ENCODE data around the gene HDGFL1. TPM values are rescaled to one million over a fixed set of nuclear protein-coding genes. Genes with fewer than 3 reads are reported as not detected.

The HDGFL1 gene
- total RNA-seq, 6 donors from 2014 or later = not detected

GRCh38 chr6:22575190-22575589, 5.8 kb downstream of the HDGFL1 start:
- ATAC-seq (ENCODE audit: low FRiP score in 2 of 2) (no peak), DNase-seq (no peak)
- no peaks in the 10 kb centered on the region for H3K36me3 ChIP-seq
- H3K9me3 ChIP-seq = no peaks in the 10 kb centered on the region
- no peak overlapping the region for H3K4me3 ChIP-seq
- H3K27me3 ChIP-seq = no peaks in the 10 kb centered on the region
- no peaks in the 10 kb centered on the region for H3K4me1 ChIP-seq
- no peak overlapping the region for H3K27ac ChIP-seq
- 75 to 82% methylated on average over 2 of the region's 2 CpGs for WGBS, 2 donors
- no peak for TF ChIP-seq EP300 (IDR thresholded peaks at IDR 0.05)

- H3K27ac ChIP-seq = no peak overlapping the region
- no peak overlapping the region for H3K4me3 ChIP-seq
- H3K4me1 ChIP-seq = no peaks in the 10 kb centered on the region
- H3K36me3 ChIP-seq = no peaks in the 10 kb centered on the region
- TF ChIP-seq POLR2AphosphoS5 (IDR thresholded peaks at IDR 0.05) (no peak), POLR2A (IDR thresholded peaks at IDR 0.05) (no peak), CTCF (IDR thresholded peaks at IDR 0.05) (no peak), EP300 (IDR thresholded peaks at IDR 0.05) (no peak)
- ATAC-seq (ENCODE audit: low FRiP score in 2 of 2) (no peak), DNase-seq (no peak)
- no peaks in the 10 kb centered on the region for H3K27me3 ChIP-seq
- H3K9me3 ChIP-seq = no peaks in the 10 kb centered on the region
- 91 to 94% methylated on average over 5 of the region's 5 CpGs for WGBS, 2 donors
Measured at GRCh38 chr6:22579439-22579838, 10.1 kb downstream of the HDGFL1 start.

- no peaks in the 10 kb centered on the region for H3K4me1 ChIP-seq
- H3K4me3 ChIP-seq = no peak overlapping the region
- H3K27ac ChIP-seq = no peak overlapping the region
- no peaks in the 10 kb centered on the region for H3K27me3 ChIP-seq
- no peak for DNase-seq
- no peak for ATAC-seq (ENCODE audit: low FRiP score in 2 of 2)
- no peaks in the 10 kb centered on the region for H3K36me3 ChIP-seq
- H3K9me3 ChIP-seq = no peaks in the 10 kb centered on the region
- 91 to 92% methylated on average over 5 of the region's 5 CpGs for WGBS, 2 donors
- TF ChIP-seq POLR2A (IDR thresholded peaks at IDR 0.05) (no peak), EP300 (IDR thresholded peaks at IDR 0.05) (no peak), POLR2AphosphoS5 (IDR thresholded peaks at IDR 0.05) (no peak), CTCF (IDR thresholded peaks at IDR 0.05) (no peak)
Measured at GRCh38 chr6:22580337-22580736, 11.0 kb downstream of the HDGFL1 start.

GRCh38 chr6:22582417-22583205, 13.2 kb downstream of the HDGFL1 start:
- Histone ChIP-seq H3K4me3 (no peak overlapping the region), H3K27ac (no peak overlapping the region), H3K9me3 (no peaks in the 10 kb centered on the region), H3K4me1 (no peaks in the 10 kb centered on the region), H3K27me3 (no peaks in the 10 kb centered on the region), H3K36me3 (no peaks in the 10 kb centered on the region)
- 79 to 86% methylated on average over 4 of the region's 4 CpGs for WGBS, 2 donors
- DNase-seq (no peak), ATAC-seq (ENCODE audit: low FRiP score in 2 of 2) (no peak)
- TF ChIP-seq POLR2A (IDR thresholded peaks at IDR 0.05) = no peak
- TF ChIP-seq CTCF (IDR thresholded peaks at IDR 0.05) = no peak
- no peak for TF ChIP-seq POLR2AphosphoS5 (IDR thresholded peaks at IDR 0.05)
- no peak for TF ChIP-seq EP300 (IDR thresholded peaks at IDR 0.05)

GRCh38 chr6:22583230-22583629, 13.9 kb downstream of the HDGFL1 start:
- no peak for ATAC-seq (ENCODE audit: low FRiP score in 2 of 2)
- no peaks in the 10 kb centered on the region for H3K4me1 ChIP-seq
- H3K27me3 ChIP-seq = no peaks in the 10 kb centered on the region
- no peak overlapping the region for H3K4me3 ChIP-seq
- H3K27ac ChIP-seq = no peak overlapping the region
- WGBS, 2 donors = 82 to 87% methylated on average over 5 of the region's 5 CpGs
- H3K36me3 ChIP-seq = no peaks in the 10 kb centered on the region
- no peaks in the 10 kb centered on the region for H3K9me3 ChIP-seq
- DNase-seq = no peak
- TF ChIP-seq EP300 (IDR thresholded peaks at IDR 0.05) = no peak
- TF ChIP-seq POLR2A (IDR thresholded peaks at IDR 0.05) = no peak
- TF ChIP-seq CTCF (IDR thresholded peaks at IDR 0.05) = no peak
- TF ChIP-seq POLR2AphosphoS5 (IDR thresholded peaks at IDR 0.05) = no peak
